K562 (cell line): Measurements from ENCODE around the gene SDR39U1. TPM values are rescaled to one million over a fixed set of nuclear protein-coding genes. Genes with fewer than 3 reads are reported as not detected.

Experiments
- ARID2 ChIP-seq: fragments of 450-650 bp; IDR thresholded peaks from 2 replicates; pipeline ENCODE4 v1.6.1; 2017; ENCODE audit warnings: antibody characterized with exemption, mild to moderate bottlenecking
- ASH1L ChIP-seq: fragments of 450-650 bp; IDR thresholded peaks from 2 replicates; pipeline ENCODE4 v1.6.1; 2018; ENCODE audit warnings: borderline replicate concordance, mild to moderate bottlenecking, low read depth; ENCODE audit not compliant: partially characterized antibody
- BCOR ChIP-seq: fragments of 450-650 bp; IDR thresholded peaks from 2 replicates; pipeline ENCODE4 v1.6.1; 2016
- CTCF ChIP-seq, 3 experiments: IDR thresholded peaks in 2 of 3; conservative IDR thresholded peaks in 1 of 3; 2 replicates each; pipeline ENCODE4 v1.5.1; 2011 to 2012; ENCODE audit warnings: low read length in 3 of 3, mild to moderate bottlenecking in 3 of 3, control low read depth in 2 of 3, improper control_type of control experiment in 1 of 3, inconsistent platforms in 1 of 3, low read depth in 1 of 3, mixed read lengths in 1 of 3, moderate library complexity in 1 of 3; ENCODE audit not compliant: insufficient read depth in 2 of 3
- GATA2 ChIP-seq: sonication (generic); formaldehyde crosslinking; IDR thresholded peaks from 2 replicates; pipeline ENCODE4 v1.4.0; 2020; ENCODE audit warnings: mild to moderate bottlenecking, missing genetic modification reagents
- HOXB6 ChIP-seq: fragments of 250-450 bp; sonication (Bioruptor Pico); IDR thresholded peaks from 2 replicates; pipeline ENCODE4 v1.5.1; 2022; ENCODE audit warnings: mild to moderate bottlenecking, borderline replicate concordance
- IRF9 ChIP-seq: fragments of 450-650 bp; IDR thresholded peaks from 2 replicates; pipeline ENCODE4 v1.6.1; 2016; ENCODE audit warnings: missing biosample characterization, missing genetic modification characterization
- POLR3A ChIP-seq: IDR thresholded peaks from 2 replicates; pipeline ENCODE4 v1.6.1; 2011; ENCODE audit warnings: borderline replicate concordance, mild to moderate bottlenecking, moderate library complexity; ENCODE audit not compliant: insufficient read length, insufficient read depth; ENCODE audit errors: extremely low read depth
- RAD21 ChIP-seq, 2 experiments: fragments of 250-450 bp in 1 of 2; fragments of 450-650 bp in 1 of 2; sonication (Bioruptor Pico) in 1 of 2; formaldehyde crosslinking in 1 of 2; IDR thresholded peaks in 1 of 2; conservative IDR thresholded peaks in 1 of 2; 2 replicates each; pipeline versions ENCODE4 v1.4.0 to v1.8.0; 2020 to 2022; ENCODE audit warnings: mild to moderate bottlenecking in 2 of 2, moderate library complexity in 1 of 2
- RUNX1 ChIP-seq: sonication (generic); IDR thresholded peaks from 2 replicates; pipeline ENCODE4 v1.6.1; 2016; ENCODE audit warnings: antibody characterized with exemption, low read depth
- SIX5 ChIP-seq, 2 experiments: IDR thresholded peaks; 2 replicates each; pipeline ENCODE4 v1.6.1; 2011; ENCODE audit warnings: low read length in 2 of 2, borderline replicate concordance in 1 of 2, low read depth in 1 of 2, mild to moderate bottlenecking in 1 of 2, moderate library complexity in 1 of 2; ENCODE audit not compliant: insufficient read depth in 1 of 2
- SRF ChIP-seq, 2 experiments: fragments of 250-450, 450-650 bp in 1 of 2; sonication (Bioruptor Pico) in 1 of 2; sonication (generic) in 1 of 2; formaldehyde crosslinking; IDR thresholded peaks; 2 replicates each; pipeline versions ENCODE4 v1.5.0 to v1.5.1; 2020 to 2022; ENCODE audit warnings: mild to moderate bottlenecking in 1 of 2, missing genetic modification reagents in 1 of 2
- SRSF3 ChIP-seq: fragments of 200-400 bp; formaldehyde crosslinking; IDR thresholded peaks from 2 replicates; pipeline ENCODE4 v1.6.1; 2016; ENCODE audit warnings: mild to moderate bottlenecking, low read length, moderate library complexity; ENCODE audit not compliant: insufficient read depth
- THRAP3 ChIP-seq: fragments of 450-650 bp; IDR thresholded peaks from 2 replicates; pipeline ENCODE4 v1.6.1; 2016; ENCODE audit warnings: mild to moderate bottlenecking, inconsistent platforms, borderline replicate concordance
- ZBTB1 ChIP-seq: sonication (generic); formaldehyde crosslinking; IDR thresholded peaks from 2 replicates; pipeline ENCODE4 v1.8.1; 2023; ENCODE audit warnings: missing genetic modification reagents, low read depth, mild to moderate bottlenecking, borderline replicate concordance
- ZNF174 ChIP-seq: fragments of 250-450 bp; sonication (Bioruptor Pico); IDR thresholded peaks from 2 replicates; pipeline ENCODE4 v1.4.0; 2020; ENCODE audit warnings: mild to moderate bottlenecking
- ZNF274 ChIP-seq: IDR thresholded peaks from 2 replicates; pipeline ENCODE4 v1.6.1; 2011; ENCODE audit warnings: low read depth, mild to moderate bottlenecking, low read length, moderate library complexity, borderline replicate concordance
- ZNF696 ChIP-seq: fragments of 250-450 bp; sonication (Bioruptor Pico); conservative IDR thresholded peaks from 2 replicates; pipeline ENCODE4 v1.4.0; 2020; ENCODE audit warnings: mild to moderate bottlenecking, moderate library complexity
- polyA plus RNA-seq, 8 experiments: library from polyadenylated mRNA; depleted of rRNA in 4 of 8; stranded (reverse) in 5 of 8; unstranded in 3 of 8; fragments of >200 nt; fragmentation: Nextera tagmentation in 2 of 8; fragmentation: Illumina TruSeq in 1 of 8; extraction: Ambion mirVana in 2 of 8; extraction: Trizol in 1 of 8; gene quantifications; 2 replicates each; pipeline versions ENCODE4 v1.2.1 to v1.2.3, GENCODE V29; 2011 to 2014; ENCODE audit warnings: inconsistent platforms in 1 of 8, missing spikeins in 1 of 8
- total RNA-seq, 7 experiments: library from RNA; depleted of rRNA in 6 of 7; stranded (reverse); fragments of >200 nt in 6 of 7; fragmentation: Illumina TruSeq in 2 of 7; extraction: Trizol in 2 of 7; gene quantifications; 2 replicates each; pipeline versions ENCODE4 v1.2.1 to v1.2.3, GENCODE V29; 2011 to 2021; ENCODE audit warnings: low replicate concordance in 1 of 7
- TF ChIP-seq, protein P1 (sequence below): sonication (generic); formaldehyde crosslinking; IDR thresholded peaks from 2 replicates; pipeline ENCODE4 v1.8.1; 2023; ENCODE audit warnings: mild to moderate bottlenecking, missing genetic modification reagents
- TF ChIP-seq, protein P2 (sequence below): fragments of 250-450 bp; sonication (Bioruptor Pico); IDR thresholded peaks from 2 replicates; pipeline ENCODE4 v1.5.1; 2021; ENCODE audit warnings: mild to moderate bottlenecking

SDR39U1 gene
- total and polyA plus RNA-seq, 9 of the 15 experiments (the other 6 are each of a cell fraction or from before 2014, with no cell fraction given): 10.4 to 56.1 (median 19.8) TPM

GRCh38 chr14:24429395-24430142 is 13.0 kb downstream of the SDR39U1 start, which contains the start of the genes CBLN3 and KHNYN (continued):
- TF ChIP-seq ASH1L: no peak
- no peak for TF ChIP-seq CTCF (IDR thresholded peaks at IDR 0.05 in 2 of 3, conservative IDR thresholded peaks at IDR 0.05 in 1 of 3; ENCODE audit: insufficient read depth in 2 of 3, low read depth in 1 of 3, low read length in 3 of 3)
- TF ChIP-seq, protein P1, sequence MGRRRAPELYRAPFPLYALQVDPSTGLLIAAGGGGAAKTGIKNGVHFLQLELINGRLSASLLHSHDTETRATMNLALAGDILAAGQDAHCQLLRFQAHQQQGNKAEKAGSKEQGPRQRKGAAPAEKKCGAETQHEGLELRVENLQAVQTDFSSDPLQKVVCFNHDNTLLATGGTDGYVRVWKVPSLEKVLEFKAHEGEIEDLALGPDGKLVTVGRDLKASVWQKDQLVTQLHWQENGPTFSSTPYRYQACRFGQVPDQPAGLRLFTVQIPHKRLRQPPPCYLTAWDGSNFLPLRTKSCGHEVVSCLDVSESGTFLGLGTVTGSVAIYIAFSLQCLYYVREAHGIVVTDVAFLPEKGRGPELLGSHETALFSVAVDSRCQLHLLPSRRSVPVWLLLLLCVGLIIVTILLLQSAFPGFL (CRISPR knock-in tag): no peak
- no peak for TF ChIP-seq BCOR
- TF ChIP-seq ARID2: no peak
- no peak for TF ChIP-seq IRF9 (tag)
- no peak for TF ChIP-seq POLR3A
- TF ChIP-seq, protein P2, sequence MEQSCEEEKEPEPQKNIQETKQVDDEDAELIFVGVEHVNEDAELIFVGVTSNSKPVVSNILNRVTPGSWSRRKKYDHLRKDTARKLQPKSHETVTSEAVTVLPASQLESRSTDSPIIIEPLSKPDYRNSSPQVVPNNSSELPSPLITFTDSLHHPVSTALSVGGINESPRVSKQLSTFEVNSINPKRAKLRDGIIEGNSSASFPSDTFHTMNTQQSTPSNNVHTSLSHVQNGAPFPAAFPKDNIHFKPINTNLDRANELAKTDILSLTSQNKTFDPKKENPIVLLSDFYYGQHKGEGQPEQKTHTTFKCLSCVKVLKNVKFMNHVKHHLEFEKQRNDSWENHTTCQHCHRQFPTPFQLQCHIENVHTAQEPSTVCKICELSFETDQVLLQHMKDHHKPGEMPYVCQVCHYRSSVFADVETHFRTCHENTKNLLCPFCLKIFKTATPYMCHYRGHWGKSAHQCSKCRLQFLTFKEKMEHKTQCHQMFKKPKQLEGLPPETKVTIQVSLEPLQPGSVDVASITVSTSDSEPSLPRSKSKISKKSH: no peak
- TF ChIP-seq SIX5 (IDR thresholded peaks at IDR 0.05; ENCODE audit: borderline replicate concordance in 1 of 2, insufficient read depth in 1 of 2, low read depth in 1 of 2, low read length in 2 of 2): no peak
- no peak for TF ChIP-seq ZNF174 (CRISPR knock-in tag)
- no peak for TF ChIP-seq RAD21 (CRISPR knock-in tag; conservative IDR thresholded peaks at IDR 0.05 in 1 of 2, IDR thresholded peaks at IDR 0.05 in 1 of 2)
- no peak for TF ChIP-seq GATA2 (CRISPR knock-in tag)
- TF ChIP-seq ZNF696 (CRISPR knock-in tag): no peak
- TF ChIP-seq THRAP3: no peak
- 0 out of 2 replicates have a peak, but pooled peaks have one; percentile 57 for TF ChIP-seq ZBTB1 (CRISPR knock-in tag)
- no peak for TF ChIP-seq RUNX1
- no peak for TF ChIP-seq SRF (CRISPR knock-in tag; IDR thresholded peaks at IDR 0.05)
- TF ChIP-seq SRSF3: no peak
- no peak for TF ChIP-seq HOXB6 (CRISPR knock-in tag)
- no peak for TF ChIP-seq ZNF274
